A549 treated with Mapracorat at 1 μM for 4 hours (cell line): ENCODE measurements around the gene SLC51A. TPM values are rescaled to one million over a fixed set of nuclear protein-coding genes. Genes with fewer than 3 reads are reported as not detected.

ENCODE experiments used
- total RNA-seq: library from RNA; stranded (reverse); fragments of 200-300 nt; extraction: Qiagen RNA extraction; gene quantifications from 5 replicates; pipeline ENCODE4 v1.2.3, GENCODE V29; 2022

SLC51A gene
- not detected in 5 replicates for total RNA-seq

DNA sequence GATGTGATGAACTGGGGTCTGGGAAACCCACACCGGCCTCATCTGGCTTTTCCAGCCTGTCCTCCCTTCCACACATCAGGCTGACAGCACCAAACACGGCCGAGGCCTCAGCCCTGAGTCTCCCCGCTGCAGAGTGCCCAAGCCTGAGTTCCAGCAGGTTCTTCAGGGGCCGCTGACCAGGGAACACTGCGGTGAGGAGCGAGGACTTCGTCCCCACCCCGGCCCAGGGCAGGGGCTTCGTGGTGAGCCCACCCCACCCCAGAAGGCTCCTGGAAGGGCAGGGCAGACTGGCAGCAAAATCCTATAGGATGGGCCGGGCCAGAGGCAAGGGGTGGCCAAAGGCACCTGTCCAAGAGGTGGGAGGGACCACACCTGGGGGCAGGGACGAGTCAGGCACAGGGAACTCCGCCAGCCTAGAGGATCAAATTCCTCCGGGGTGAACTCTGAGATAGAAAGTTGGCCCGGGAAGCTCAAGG lies at the start of gene SLC51A:
TSS of gene SLC51A (plus strand) at position 446 of the 476 bp plus-strand sequence. CDS start 179 bp downstream, outside the sequence.

DNA sequence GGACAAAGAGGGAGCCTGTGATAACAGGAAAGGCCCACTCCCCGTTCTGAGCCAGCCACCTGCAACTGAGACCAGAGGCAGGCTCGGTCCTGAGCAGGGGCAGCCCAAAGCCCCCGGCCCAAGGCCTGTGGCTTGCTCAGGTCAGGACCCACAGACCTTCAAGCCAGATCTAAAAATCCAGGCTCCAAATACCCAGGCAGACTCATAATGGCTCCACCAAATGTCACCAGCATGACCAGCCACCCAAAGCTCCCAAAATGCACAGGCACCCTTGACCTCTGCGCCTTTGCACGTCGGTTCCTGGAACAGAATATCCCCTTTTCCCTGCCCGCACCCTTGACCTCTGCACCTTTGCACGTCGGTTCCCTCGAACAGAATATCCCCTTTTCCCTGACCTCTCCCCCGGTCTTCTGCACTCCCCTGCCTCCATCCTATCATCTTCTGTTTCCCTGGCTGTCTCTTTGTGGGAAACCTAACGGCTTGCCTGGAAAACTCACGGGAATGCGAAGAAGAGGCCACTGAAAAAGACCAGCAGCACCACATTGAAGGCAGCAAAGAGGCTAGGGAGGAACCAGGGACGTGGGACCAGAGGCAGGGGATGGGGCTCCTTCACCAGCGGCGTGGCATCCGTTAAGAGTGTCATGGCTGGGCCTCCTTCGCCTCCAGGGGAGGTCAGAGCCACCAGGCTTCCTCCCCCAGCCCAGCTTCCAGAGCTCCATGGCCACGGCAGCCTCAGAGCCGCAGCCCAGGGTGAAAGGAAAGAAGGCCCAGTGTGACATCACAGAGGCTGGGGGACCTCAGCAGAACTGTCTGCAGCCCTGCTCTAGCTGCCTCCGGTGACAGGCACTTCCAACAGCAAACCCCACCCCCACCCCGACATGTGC lies 5.4 kb upstream of the SLC51A start, which contains the start of gene ZDHHC19:
TSS of gene ZDHHC19 (minus strand) at position 728 of the 884 bp plus-strand sequence. CDS start at position 643, 85 bp downstream.

Other genes starting within 250 kb of the SLC51A start
- 81.3 to 98.2 TPM (median 87.2 TPM) in 5 replicates for gene TFRC, start 134.4 kb upstream of the SLC51A start, total RNA-seq
- 0.29 to 0.38 TPM (median 0.34 TPM) in 3 of 5 replicates, not detected in the others for gene ZDHHC19, start 5.1 kb upstream of the SLC51A start, total RNA-seq
- 29.3 to 35.0 TPM (median 33.1 TPM) in 5 replicates for gene PCYT1A, start 71.2 kb downstream of the SLC51A start, total RNA-seq
- gene DYNLT2B, start 101.7 kb downstream of the SLC51A start, total RNA-seq = 21.1 to 27.5 TPM (median 23.6 TPM) in 5 replicates
- gene TM4SF19, start 121.9 kb downstream of the SLC51A start, total RNA-seq = 7.1 to 11.6 TPM (median 9.0 TPM) in 5 replicates
- 5.5 to 9.5 TPM (median 8.9 TPM) in 5 replicates for gene UBXN7, start 215.9 kb downstream of the SLC51A start, total RNA-seq